Neural cell (in vitro differentiated cells): ENCODE measurements around the gene PLXNA3.

Experiments used
- EP300 ChIP-seq: fragments of 450-650 bp; conservative IDR thresholded peaks from 2 replicates; pipeline ENCODE4 v1.6.1; 2014; ENCODE audit warnings: antibody characterized with exemption, mild to moderate bottlenecking, moderate library complexity; ENCODE audit not compliant: poor library complexity, severe bottlenecking
- EZH2 ChIP-seq: fragments of 200-600, 300-800 bp; shearing (Covaris generic), sonication (generic); IDR thresholded peaks from 2 replicates; pipeline ENCODE4 v1.6.1; 2014; ENCODE audit warnings: antibody characterized with exemption, low read length, borderline replicate concordance, mild to moderate bottlenecking; ENCODE audit not compliant: insufficient read depth, poor library complexity, severe bottlenecking
- POLR2AphosphoS5 ChIP-seq: IDR thresholded peaks from 2 replicates; pipeline ENCODE4 v1.6.1; 2012
- TAF1 ChIP-seq: IDR thresholded peaks from 2 replicates; pipeline ENCODE4 v1.6.1; 2012; ENCODE audit warnings: low read depth
- TF ChIP-seq, protein P1 (sequence below): fragments of 450-650 bp; IDR thresholded peaks from 2 replicates; pipeline ENCODE4 v1.5.1; 2014; ENCODE audit warnings: antibody characterized with exemption, mild to moderate bottlenecking, moderate library complexity; ENCODE audit not compliant: poor library complexity, severe bottlenecking
- TF ChIP-seq, protein P2 (sequence below): IDR thresholded peaks from 2 replicates; pipeline ENCODE4 v1.6.1; 2012; ENCODE audit warnings: borderline replicate concordance

DNA sequence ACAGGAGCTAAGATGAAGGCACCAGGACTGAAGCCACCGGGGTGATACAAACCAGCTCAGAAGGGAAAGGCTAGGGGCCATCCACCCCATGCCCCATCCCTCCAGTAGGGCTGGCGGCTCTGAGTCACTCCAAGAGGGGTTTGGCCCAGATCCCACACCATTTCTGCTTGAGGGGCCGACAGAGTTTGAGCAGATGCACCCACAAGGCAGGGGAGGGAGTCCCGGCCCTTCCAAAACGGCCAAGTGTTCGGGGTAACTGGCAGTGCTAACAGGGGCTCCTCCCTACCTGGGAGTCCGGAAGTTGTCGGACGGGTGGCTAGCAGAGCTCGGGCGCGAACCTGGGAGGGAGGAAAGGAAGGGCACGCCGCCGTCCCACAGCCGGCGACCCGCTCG is 31.9 kb downstream of the PLXNA3 start:
- TF ChIP-seq, protein P1, sequence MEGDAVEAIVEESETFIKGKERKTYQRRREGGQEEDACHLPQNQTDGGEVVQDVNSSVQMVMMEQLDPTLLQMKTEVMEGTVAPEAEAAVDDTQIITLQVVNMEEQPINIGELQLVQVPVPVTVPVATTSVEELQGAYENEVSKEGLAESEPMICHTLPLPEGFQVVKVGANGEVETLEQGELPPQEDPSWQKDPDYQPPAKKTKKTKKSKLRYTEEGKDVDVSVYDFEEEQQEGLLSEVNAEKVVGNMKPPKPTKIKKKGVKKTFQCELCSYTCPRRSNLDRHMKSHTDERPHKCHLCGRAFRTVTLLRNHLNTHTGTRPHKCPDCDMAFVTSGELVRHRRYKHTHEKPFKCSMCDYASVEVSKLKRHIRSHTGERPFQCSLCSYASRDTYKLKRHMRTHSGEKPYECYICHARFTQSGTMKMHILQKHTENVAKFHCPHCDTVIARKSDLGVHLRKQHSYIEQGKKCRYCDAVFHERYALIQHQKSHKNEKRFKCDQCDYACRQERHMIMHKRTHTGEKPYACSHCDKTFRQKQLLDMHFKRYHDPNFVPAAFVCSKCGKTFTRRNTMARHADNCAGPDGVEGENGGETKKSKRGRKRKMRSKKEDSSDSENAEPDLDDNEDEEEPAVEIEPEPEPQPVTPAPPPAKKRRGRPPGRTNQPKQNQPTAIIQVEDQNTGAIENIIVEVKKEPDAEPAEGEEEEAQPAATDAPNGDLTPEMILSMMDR, result no peak
- TF ChIP-seq EZH2 (no peak), POLR2AphosphoS5 (no peak), EP300 (no peak), TAF1 (no peak)
- TF ChIP-seq, protein P2, sequence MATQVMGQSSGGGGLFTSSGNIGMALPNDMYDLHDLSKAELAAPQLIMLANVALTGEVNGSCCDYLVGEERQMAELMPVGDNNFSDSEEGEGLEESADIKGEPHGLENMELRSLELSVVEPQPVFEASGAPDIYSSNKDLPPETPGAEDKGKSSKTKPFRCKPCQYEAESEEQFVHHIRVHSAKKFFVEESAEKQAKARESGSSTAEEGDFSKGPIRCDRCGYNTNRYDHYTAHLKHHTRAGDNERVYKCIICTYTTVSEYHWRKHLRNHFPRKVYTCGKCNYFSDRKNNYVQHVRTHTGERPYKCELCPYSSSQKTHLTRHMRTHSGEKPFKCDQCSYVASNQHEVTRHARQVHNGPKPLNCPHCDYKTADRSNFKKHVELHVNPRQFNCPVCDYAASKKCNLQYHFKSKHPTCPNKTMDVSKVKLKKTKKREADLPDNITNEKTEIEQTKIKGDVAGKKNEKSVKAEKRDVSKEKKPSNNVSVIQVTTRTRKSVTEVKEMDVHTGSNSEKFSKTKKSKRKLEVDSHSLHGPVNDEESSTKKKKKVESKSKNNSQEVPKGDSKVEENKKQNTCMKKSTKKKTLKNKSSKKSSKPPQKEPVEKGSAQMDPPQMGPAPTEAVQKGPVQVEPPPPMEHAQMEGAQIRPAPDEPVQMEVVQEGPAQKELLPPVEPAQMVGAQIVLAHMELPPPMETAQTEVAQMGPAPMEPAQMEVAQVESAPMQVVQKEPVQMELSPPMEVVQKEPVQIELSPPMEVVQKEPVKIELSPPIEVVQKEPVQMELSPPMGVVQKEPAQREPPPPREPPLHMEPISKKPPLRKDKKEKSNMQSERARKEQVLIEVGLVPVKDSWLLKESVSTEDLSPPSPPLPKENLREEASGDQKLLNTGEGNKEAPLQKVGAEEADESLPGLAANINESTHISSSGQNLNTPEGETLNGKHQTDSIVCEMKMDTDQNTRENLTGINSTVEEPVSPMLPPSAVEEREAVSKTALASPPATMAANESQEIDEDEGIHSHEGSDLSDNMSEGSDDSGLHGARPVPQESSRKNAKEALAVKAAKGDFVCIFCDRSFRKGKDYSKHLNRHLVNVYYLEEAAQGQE, result no peak
